K562 (cell line): ENCODE data around the gene TMEM30A. TPM values are rescaled to one million over a fixed set of nuclear protein-coding genes. Genes with fewer than 3 reads are reported as not detected.

Source experiments
- ATF7 ChIP-seq: fragments of 450-650 bp; IDR thresholded peaks from 2 replicates; pipeline ENCODE4 v1.7.1; 2014; ENCODE audit warnings: mild to moderate bottlenecking, moderate library complexity
- ELF1 ChIP-seq: fragments of 200-800 bp; sonication (Bioruptor generic); IDR thresholded peaks from 2 replicates; pipeline ENCODE4 v1.6.1; 2016; ENCODE audit warnings: missing genetic modification characterization, missing compliant biosample characterization
- NBN ChIP-seq: fragments of 450-650 bp; IDR thresholded peaks from 2 replicates; pipeline ENCODE4 v1.6.1; 2016; ENCODE audit warnings: low read depth, mild to moderate bottlenecking
- NONO ChIP-seq, 2 experiments: fragments of 200-400 bp in 1 of 2; fragments of 450-650 bp in 1 of 2; formaldehyde crosslinking in 1 of 2; IDR thresholded peaks; 2 replicates each; pipeline ENCODE4 v1.6.1; 2017; ENCODE audit warnings: low read depth in 2 of 2, mild to moderate bottlenecking in 2 of 2, moderate library complexity in 2 of 2, low read length in 1 of 2
- RBM17 ChIP-seq: fragments of 200-400 bp; formaldehyde crosslinking; IDR thresholded peaks from 2 replicates; pipeline ENCODE4 v1.6.1; 2017; ENCODE audit warnings: low read depth, mild to moderate bottlenecking, low read length, borderline replicate concordance
- ZNF764 ChIP-seq: fragments of 250-450 bp; sonication (Bioruptor Pico); IDR thresholded peaks from 2 replicates; pipeline ENCODE4 v1.4.0; 2020; ENCODE audit warnings: low read depth, mild to moderate bottlenecking, moderate library complexity
- polyA plus RNA-seq, 8 experiments: library from polyadenylated mRNA; depleted of rRNA in 4 of 8; stranded (reverse) in 5 of 8; unstranded in 3 of 8; fragments of >200 nt; fragmentation: Nextera tagmentation in 2 of 8; fragmentation: Illumina TruSeq in 1 of 8; extraction: Ambion mirVana in 2 of 8; extraction: Trizol in 1 of 8; gene quantifications; 2 replicates each; pipeline versions ENCODE4 v1.2.1 to v1.2.3, GENCODE V29; 2011 to 2014; ENCODE audit warnings: inconsistent platforms in 1 of 8, missing spikeins in 1 of 8
- total RNA-seq, 7 experiments: library from RNA; depleted of rRNA in 6 of 7; stranded (reverse); fragments of >200 nt in 6 of 7; fragmentation: Illumina TruSeq in 2 of 7; extraction: Trizol in 2 of 7; gene quantifications; 2 replicates each; pipeline versions ENCODE4 v1.2.1 to v1.2.3, GENCODE V29; 2011 to 2021; ENCODE audit warnings: low replicate concordance in 1 of 7
- TF ChIP-seq, protein P1 (sequence below), 2 experiments: fragments of 450-650 bp in 1 of 2; sonication (generic) in 1 of 2; formaldehyde crosslinking in 1 of 2; IDR thresholded peaks; 2 replicates each; pipeline versions ENCODE4 v1.7.1 to v1.9.0; 2016 to 2022; ENCODE audit warnings: inconsistent platforms in 1 of 2, mild to moderate bottlenecking in 1 of 2, missing genetic modification reagents in 1 of 2
- TF ChIP-seq, protein P2 (sequence below): fragments of 250-450 bp; sonication (Bioruptor Pico); IDR thresholded peaks from 2 replicates; pipeline ENCODE4 v1.4.0; 2020
- TF ChIP-seq, protein P3 (sequence below): fragments of 450-650 bp; IDR thresholded peaks from 2 replicates; pipeline ENCODE4 v1.6.1; 2016
- TF ChIP-seq, protein P4 (sequence below): fragments of 250-450 bp; sonication (Bioruptor Pico); IDR thresholded peaks from 2 replicates; pipeline ENCODE4 v1.4.0; 2020; ENCODE audit warnings: mild to moderate bottlenecking

The TMEM30A gene
- total and polyA plus RNA-seq, 9 of the 15 experiments (the other 6 are each of a cell fraction or from before 2014, with no cell fraction given), result 6.5 to 31.2 (median 16.3) TPM

- TF ChIP-seq, protein P1, sequence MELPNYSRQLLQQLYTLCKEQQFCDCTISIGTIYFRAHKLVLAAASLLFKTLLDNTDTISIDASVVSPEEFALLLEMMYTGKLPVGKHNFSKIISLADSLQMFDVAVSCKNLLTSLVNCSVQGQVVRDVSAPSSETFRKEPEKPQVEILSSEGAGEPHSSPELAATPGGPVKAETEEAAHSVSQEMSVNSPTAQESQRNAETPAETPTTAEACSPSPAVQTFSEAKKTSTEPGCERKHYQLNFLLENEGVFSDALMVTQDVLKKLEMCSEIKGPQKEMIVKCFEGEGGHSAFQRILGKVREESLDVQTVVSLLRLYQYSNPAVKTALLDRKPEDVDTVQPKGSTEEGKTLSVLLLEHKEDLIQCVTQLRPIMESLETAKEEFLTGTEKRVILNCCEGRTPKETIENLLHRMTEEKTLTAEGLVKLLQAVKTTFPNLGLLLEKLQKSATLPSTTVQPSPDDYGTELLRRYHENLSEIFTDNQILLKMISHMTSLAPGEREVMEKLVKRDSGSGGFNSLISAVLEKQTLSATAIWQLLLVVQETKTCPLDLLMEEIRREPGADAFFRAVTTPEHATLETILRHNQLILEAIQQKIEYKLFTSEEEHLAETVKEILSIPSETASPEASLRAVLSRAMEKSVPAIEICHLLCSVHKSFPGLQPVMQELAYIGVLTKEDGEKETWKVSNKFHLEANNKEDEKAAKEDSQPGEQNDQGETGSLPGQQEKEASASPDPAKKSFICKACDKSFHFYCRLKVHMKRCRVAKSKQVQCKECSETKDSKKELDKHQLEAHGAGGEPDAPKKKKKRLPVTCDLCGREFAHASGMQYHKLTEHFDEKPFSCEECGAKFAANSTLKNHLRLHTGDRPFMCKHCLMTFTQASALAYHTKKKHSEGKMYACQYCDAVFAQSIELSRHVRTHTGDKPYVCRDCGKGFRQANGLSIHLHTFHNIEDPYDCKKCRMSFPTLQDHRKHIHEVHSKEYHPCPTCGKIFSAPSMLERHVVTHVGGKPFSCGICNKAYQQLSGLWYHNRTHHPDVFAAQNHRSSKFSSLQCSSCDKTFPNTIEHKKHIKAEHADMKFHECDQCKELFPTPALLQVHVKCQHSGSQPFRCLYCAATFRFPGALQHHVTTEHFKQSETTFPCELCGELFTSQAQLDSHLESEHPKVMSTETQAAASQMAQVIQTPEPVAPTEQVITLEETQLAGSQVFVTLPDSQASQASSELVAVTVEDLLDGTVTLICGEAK (IDR thresholded peaks at IDR 0.05), result peak; percentile 97
- TF ChIP-seq, protein P1 (CRISPR knock-in tag; IDR thresholded peaks at IDR 0.05), result no peak
- TF ChIP-seq ZNF764 (CRISPR knock-in tag), result no peak
- TF ChIP-seq NONO (IDR thresholded peaks at IDR 0.05; ENCODE audit: low read depth in 2 of 2, low read length in 1 of 2), result no peak
- peak; percentile 80 for TF ChIP-seq ATF7
- TF ChIP-seq, protein P2, sequence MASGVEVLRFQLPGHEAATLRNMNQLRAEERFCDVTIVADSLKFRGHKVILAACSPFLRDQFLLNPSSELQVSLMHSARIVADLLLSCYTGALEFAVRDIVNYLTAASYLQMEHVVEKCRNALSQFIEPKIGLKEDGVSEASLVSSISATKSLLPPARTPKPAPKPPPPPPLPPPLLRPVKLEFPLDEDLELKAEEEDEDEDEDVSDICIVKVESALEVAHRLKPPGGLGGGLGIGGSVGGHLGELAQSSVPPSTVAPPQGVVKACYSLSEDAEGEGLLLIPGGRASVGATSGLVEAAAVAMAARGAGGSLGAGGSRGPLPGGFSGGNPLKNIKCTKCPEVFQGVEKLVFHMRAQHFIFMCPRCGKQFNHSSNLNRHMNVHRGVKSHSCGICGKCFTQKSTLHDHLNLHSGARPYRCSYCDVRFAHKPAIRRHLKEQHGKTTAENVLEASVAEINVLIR, result no peak
- TF ChIP-seq, protein P3, sequence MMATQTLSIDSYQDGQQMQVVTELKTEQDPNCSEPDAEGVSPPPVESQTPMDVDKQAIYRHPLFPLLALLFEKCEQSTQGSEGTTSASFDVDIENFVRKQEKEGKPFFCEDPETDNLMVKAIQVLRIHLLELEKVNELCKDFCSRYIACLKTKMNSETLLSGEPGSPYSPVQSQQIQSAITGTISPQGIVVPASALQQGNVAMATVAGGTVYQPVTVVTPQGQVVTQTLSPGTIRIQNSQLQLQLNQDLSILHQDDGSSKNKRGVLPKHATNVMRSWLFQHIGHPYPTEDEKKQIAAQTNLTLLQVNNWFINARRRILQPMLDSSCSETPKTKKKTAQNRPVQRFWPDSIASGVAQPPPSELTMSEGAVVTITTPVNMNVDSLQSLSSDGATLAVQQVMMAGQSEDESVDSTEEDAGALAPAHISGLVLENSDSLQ, result peak; percentile 91
- TF ChIP-seq, protein P4, sequence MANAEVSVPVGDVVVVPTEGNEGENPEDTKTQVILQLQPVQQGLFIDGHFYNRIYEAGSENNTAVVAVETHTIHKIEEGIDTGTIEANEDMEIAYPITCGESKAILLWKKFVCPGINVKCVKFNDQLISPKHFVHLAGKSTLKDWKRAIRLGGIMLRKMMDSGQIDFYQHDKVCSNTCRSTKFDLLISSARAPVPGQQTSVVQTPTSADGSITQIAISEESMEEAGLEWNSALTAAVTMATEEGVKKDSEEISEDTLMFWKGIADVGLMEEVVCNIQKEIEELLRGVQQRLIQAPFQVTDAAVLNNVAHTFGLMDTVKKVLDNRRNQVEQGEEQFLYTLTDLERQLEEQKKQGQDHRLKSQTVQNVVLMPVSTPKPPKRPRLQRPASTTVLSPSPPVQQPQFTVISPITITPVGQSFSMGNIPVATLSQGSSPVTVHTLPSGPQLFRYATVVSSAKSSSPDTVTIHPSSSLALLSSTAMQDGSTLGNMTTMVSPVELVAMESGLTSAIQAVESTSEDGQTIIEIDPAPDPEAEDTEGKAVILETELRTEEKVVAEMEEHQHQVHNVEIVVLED (CRISPR knock-in tag), result no peak
- TF ChIP-seq RBM17, result no peak
- peak; percentile 78 for TF ChIP-seq NBN
- peak; percentile 46 for TF ChIP-seq ELF1 (tag)
These were observed at the start of gene TMEM30A (continued) for GRCh38 chr6:75284632-75285282.
